Endothelial cell of umbilical vein (primary cell): ENCODE measurements around the gene RAPGEF4. TPM values are rescaled to one million over a fixed set of nuclear protein-coding genes. Genes with fewer than 3 reads are reported as not detected.

Experiments
- BruUV-seq: library from RNA; stranded (reverse); fragments of 400-500 nt; replicated peaks from 2 replicates; lab custom pipeline; 2021; lab: Mats Ljungman, UMichigan
- CTCF ChIA-PET: fragments of 300-600, 350-600 bp; sonication (Branson Sonifier 250); formaldehyde crosslinking; loops from one replicate; lab custom pipeline; 2021; ENCODE audit warnings: antibody characterized with exemption, inconsistent platforms; lab: Charles Lee
- POLR2A ChIA-PET: fragments of 300-600, 350-600 bp; sonication (Branson Sonifier 250); formaldehyde crosslinking; loops from one replicate; lab custom pipeline; 2021; ENCODE audit warnings: antibody characterized with exemption, inconsistent platforms; lab: Charles Lee
- DNase-seq: peaks from one replicate; pipeline ENCODE4 v3.0.0-alpha.2; 2011; ENCODE audit warnings: low read depth, low spot score
- FAIRE-seq: peaks from 2 replicates; lab custom pipeline; 2011; peaks lifted over from hg19 to GRCh38; lab: Jason Lieb, UNC
- H2AFZ ChIP-seq: 2 replicates; pipeline ENCODE4 v1.6.0; 2012; ENCODE audit warnings: low read depth, low read length, control low read depth, inconsistent platforms
- H3K27ac ChIP-seq: 2 replicates; pipeline ENCODE4 v1.5.1; 2011; ENCODE audit warnings: low read depth, mild to moderate bottlenecking, control low read depth, low read length, moderate library complexity; ENCODE audit not compliant: insufficient read depth
- H3K27me3 ChIP-seq, 2 experiments: 2 replicates each; pipeline versions ENCODE4 v1.6.0 to v1.6.1; 2011; ENCODE audit warnings: low read length in 2 of 2, mixed read lengths in 1 of 2; ENCODE audit not compliant: control insufficient read depth in 2 of 2, insufficient read depth in 2 of 2
- H3K36me3 ChIP-seq, 2 experiments: 2 replicates in 1 of 2; 3 replicates in 1 of 2; pipeline ENCODE4 v1.5.1; 2011; ENCODE audit warnings: low read length in 2 of 2, mild to moderate bottlenecking in 1 of 2, moderate library complexity in 1 of 2; ENCODE audit not compliant: control insufficient read depth in 2 of 2, insufficient read depth in 2 of 2; ENCODE audit errors: extremely low read depth in 1 of 2
- H3K4me1 ChIP-seq: 3 replicates; pipeline ENCODE4 v1.5.1; 2011; ENCODE audit warnings: mild to moderate bottlenecking, low read length; ENCODE audit not compliant: control insufficient read depth, insufficient read depth; ENCODE audit errors: extremely low read depth
- H3K4me2 ChIP-seq: 2 replicates; pipeline ENCODE4 v1.6.1; 2011; ENCODE audit warnings: low read length, control low read depth, mixed read lengths; ENCODE audit not compliant: insufficient read depth
- H3K4me3 ChIP-seq, 3 experiments: fragments of 200-600 bp in 1 of 3; sonication (generic), shearing (Covaris generic) in 1 of 3; replicated peaks in 1 of 3; 2 replicates each; pipeline ENCODE4 v1.5.1; 2011 to 2016; ENCODE audit warnings: control low read depth in 3 of 3, low read length in 3 of 3, mild to moderate bottlenecking in 2 of 3, inconsistent platforms in 1 of 3, low read depth in 1 of 3, moderate library complexity in 1 of 3; ENCODE audit not compliant: insufficient read depth in 1 of 3
- H3K79me2 ChIP-seq: 2 replicates; pipeline ENCODE4 v1.6.0; 2012; ENCODE audit warnings: low read length, inconsistent platforms; ENCODE audit not compliant: control insufficient read depth, insufficient read depth
- H3K9ac ChIP-seq: replicated peaks from 2 replicates; pipeline ENCODE3; 2011; ENCODE audit warnings: low read length, control low read depth; ENCODE audit not compliant: insufficient read depth; ENCODE audit errors: extremely low read depth
- H3K9me1 ChIP-seq: replicated peaks from 3 replicates; pipeline ENCODE4 v1.6.0; 2011; ENCODE audit warnings: mild to moderate bottlenecking, low read length; ENCODE audit not compliant: control insufficient read depth, insufficient read depth; ENCODE audit errors: extremely low read depth
- H3K9me3 ChIP-seq: replicated peaks from 2 replicates; pipeline ENCODE4 v1.5.1; 2012; ENCODE audit warnings: low read length, inconsistent platforms; ENCODE audit not compliant: control insufficient read depth, insufficient read depth
- H4K20me1 ChIP-seq: replicated peaks from 2 replicates; pipeline ENCODE3; 2011; ENCODE audit warnings: mild to moderate bottlenecking, low read length; ENCODE audit not compliant: control insufficient read depth, insufficient read depth; ENCODE audit errors: extremely low read depth
- EZH2 ChIP-seq: IDR thresholded peaks from 2 replicates; pipeline ENCODE4 v1.6.1; 2012; ENCODE audit warnings: borderline replicate concordance, low read depth, mild to moderate bottlenecking, moderate library complexity, low read length, inconsistent platforms; ENCODE audit not compliant: severe bottlenecking
- FOS ChIP-seq: IDR thresholded peaks from 2 replicates; pipeline ENCODE4 v1.6.1; 2011; ENCODE audit warnings: mild to moderate bottlenecking, low read length, moderate library complexity, borderline replicate concordance; ENCODE audit not compliant: insufficient read depth
- GATA2 ChIP-seq: IDR thresholded peaks from 2 replicates; pipeline ENCODE4 v1.7.0; 2011; ENCODE audit warnings: low read depth, mild to moderate bottlenecking, moderate library complexity, mixed read lengths, low read length; ENCODE audit not compliant: insufficient read length, insufficient read depth
- JUN ChIP-seq: IDR thresholded peaks from 2 replicates; pipeline ENCODE4 v1.6.1; 2011; ENCODE audit warnings: borderline replicate concordance, low read depth; ENCODE audit not compliant: insufficient read length, insufficient read depth
- MYC ChIP-seq: IDR thresholded peaks from one replicate; pipeline ENCODE4 v1.6.1; 2011; ENCODE audit warnings: mild to moderate bottlenecking, low read depth, low read length
- POLR2A ChIP-seq: IDR thresholded peaks from 2 replicates; pipeline ENCODE4 v1.6.1; 2012; ENCODE audit warnings: low read depth, mild to moderate bottlenecking, control low read depth, low read length
- POLR2AphosphoS5 ChIP-seq: IDR thresholded peaks from 2 replicates; pipeline ENCODE4 v1.6.1; 2012; ENCODE audit warnings: low read depth, mild to moderate bottlenecking, control low read depth, low read length, moderate library complexity; ENCODE audit not compliant: insufficient read depth
- dilution Hi-C: fragments of 300-500 bp; cut with MboI; formaldehyde crosslinking; loops from one replicate; pipeline ENCODE4 v1.15.0; 2019; ENCODE audit warnings: low sequenced_read_pairs; ENCODE audit not compliant: extremely low pct_ligation_motif_present
- intact Hi-C: fragments of 100-400 bp; cut with micrococcal nuclease; formaldehyde crosslinking; loops from one replicate; pipeline ENCODE4 v1.10.0; 2022
- polyA plus RNA-seq, 4 experiments: library from polyadenylated mRNA; depleted of rRNA in 3 of 4; stranded (reverse) in 3 of 4; unstranded in 1 of 4; fragments of >200 nt; gene quantifications; 2 replicates each; pipeline versions ENCODE4 v1.2.1 to v1.2.3, GENCODE V29; 2011 to 2012; ENCODE audit warnings: missing spikeins in 1 of 4
- total RNA-seq: library from RNA; stranded (reverse); gene quantifications from 2 replicates; pipeline ENCODE4 v1.2.3, GENCODE V29; 2021
- TF ChIP-seq, protein P1 (sequence below): IDR thresholded peaks from 2 replicates; pipeline ENCODE4 v1.6.1; 2011; ENCODE audit not compliant: insufficient read depth, insufficient read length
- TF ChIP-seq, protein P2 (sequence below), 2 donors: IDR thresholded peaks; 1 replicate in 1 of 2; 2 replicates in 1 of 2; pipeline ENCODE4 v1.5.1; 2011; ENCODE audit warnings: low read length in 2 of 2, mild to moderate bottlenecking in 2 of 2, moderate library complexity in 2 of 2, control low read depth in 1 of 2, inconsistent platforms in 1 of 2, low read depth in 1 of 2; ENCODE audit not compliant: insufficient read depth in 1 of 2; ENCODE audit errors: extremely low read depth in 1 of 2

RAPGEF4 gene
- total and polyA plus RNA-seq, 2 donors (not counting 3 experiments of a cell fraction or from before 2014, with no cell fraction given): 7.2 to 9.2 TPM

- TF ChIP-seq POLR2AphosphoS5: no peak
- TF ChIP-seq JUN: no peak
- TF ChIP-seq, protein P1, sequence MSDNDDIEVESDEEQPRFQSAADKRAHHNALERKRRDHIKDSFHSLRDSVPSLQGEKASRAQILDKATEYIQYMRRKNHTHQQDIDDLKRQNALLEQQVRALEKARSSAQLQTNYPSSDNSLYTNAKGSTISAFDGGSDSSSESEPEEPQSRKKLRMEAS: no peak
- no peak for TF ChIP-seq GATA2
- TF ChIP-seq POLR2A: no peak
- no peak for TF ChIP-seq MYC
- TF ChIP-seq EZH2: no peak
- TF ChIP-seq, protein P2, sequence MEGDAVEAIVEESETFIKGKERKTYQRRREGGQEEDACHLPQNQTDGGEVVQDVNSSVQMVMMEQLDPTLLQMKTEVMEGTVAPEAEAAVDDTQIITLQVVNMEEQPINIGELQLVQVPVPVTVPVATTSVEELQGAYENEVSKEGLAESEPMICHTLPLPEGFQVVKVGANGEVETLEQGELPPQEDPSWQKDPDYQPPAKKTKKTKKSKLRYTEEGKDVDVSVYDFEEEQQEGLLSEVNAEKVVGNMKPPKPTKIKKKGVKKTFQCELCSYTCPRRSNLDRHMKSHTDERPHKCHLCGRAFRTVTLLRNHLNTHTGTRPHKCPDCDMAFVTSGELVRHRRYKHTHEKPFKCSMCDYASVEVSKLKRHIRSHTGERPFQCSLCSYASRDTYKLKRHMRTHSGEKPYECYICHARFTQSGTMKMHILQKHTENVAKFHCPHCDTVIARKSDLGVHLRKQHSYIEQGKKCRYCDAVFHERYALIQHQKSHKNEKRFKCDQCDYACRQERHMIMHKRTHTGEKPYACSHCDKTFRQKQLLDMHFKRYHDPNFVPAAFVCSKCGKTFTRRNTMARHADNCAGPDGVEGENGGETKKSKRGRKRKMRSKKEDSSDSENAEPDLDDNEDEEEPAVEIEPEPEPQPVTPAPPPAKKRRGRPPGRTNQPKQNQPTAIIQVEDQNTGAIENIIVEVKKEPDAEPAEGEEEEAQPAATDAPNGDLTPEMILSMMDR (IDR thresholded peaks at IDR 0.05; ENCODE audit: extremely low read depth in 1 of 2, insufficient read depth in 1 of 2, low read depth in 1 of 2, low read length in 2 of 2): no peak
- TF ChIP-seq FOS: no peak
- intact Hi-C loops: no loop called here
- FAIRE-seq (no peak), DNase-seq (no peak)
- ChIA-PET CTCF (no interaction called here), POLR2A (no interaction called here)
- BruUV-seq: no TSS peak
- H3K4me1 ChIP-seq: peaks cover 18% of the 10 kb centered on the region
- H3K36me3 ChIP-seq: peaks cover 0 to 3% of the 10 kb centered on the region in 2 experiments
- H3K9me3 ChIP-seq: no peaks in the 10 kb centered on the region
- H3K9ac ChIP-seq: no peak overlapping the region
- H4K20me1 ChIP-seq: no peaks in the 10 kb centered on the region
- no peaks in the 10 kb centered on the region for H3K9me1 ChIP-seq
- H3K27me3 ChIP-seq: peaks cover 0 to 2% of the 10 kb centered on the region in 2 experiments
- dilution Hi-C loops: no loop called here
- H3K4me3 ChIP-seq: no peak overlapping the region
- H3K79me2 ChIP-seq: no peaks in the 10 kb centered on the region
- no peak overlapping the region for H2AFZ ChIP-seq
- no peak overlapping the region for H3K27ac ChIP-seq
- no peak overlapping the region for H3K4me2 ChIP-seq
Measured at GRCh38 chr2:173053043-173053699, 317.5 kb downstream of the RAPGEF4 start.
